Loucy (cell line): ENCODE measurements around the gene DUSP16.

Source experiments
- H2AFZ ChIP-seq: fragments of 200-600 bp; sonication (generic); 2 replicates; pipeline ENCODE4 v1.6.0; 2016; ENCODE audit warnings: antibody characterized with exemption, mild to moderate bottlenecking, low read length, moderate library complexity
- H3F3A ChIP-seq: fragments of 200-600 bp; 2 replicates; pipeline ENCODE4 v1.6.0; 2016; ENCODE audit warnings: antibody characterized with exemption, low read depth, mild to moderate bottlenecking
- H3K27me3 ChIP-seq: fragments of 200-600 bp; sonication (generic); 2 replicates; pipeline ENCODE4 v1.6.1; 2014; ENCODE audit warnings: low read length, mild to moderate bottlenecking; ENCODE audit not compliant: insufficient read depth, poor library complexity, severe bottlenecking
- H3K36me3 ChIP-seq: fragments of 200-600 bp; sonication (generic); 2 replicates; pipeline ENCODE4 v1.6.1; 2016; ENCODE audit warnings: low read length; ENCODE audit not compliant: insufficient read depth
- H3K4me1 ChIP-seq: fragments of 200-600 bp; sonication (generic); 2 replicates; pipeline ENCODE4 v1.5.1; 2014; ENCODE audit warnings: low read length, mild to moderate bottlenecking; ENCODE audit not compliant: insufficient read depth, poor library complexity, severe bottlenecking
- H3K4me2 ChIP-seq: fragments of 200-600 bp; sonication (generic); 2 replicates; pipeline ENCODE4 v1.6.0; 2014; ENCODE audit warnings: antibody characterized with exemption, low read length, low read depth, mild to moderate bottlenecking; ENCODE audit not compliant: poor library complexity, severe bottlenecking
- H3K4me3 ChIP-seq: fragments of 200-600 bp; sonication (generic); 2 replicates; pipeline ENCODE4 v1.5.1; 2014; ENCODE audit warnings: low read length, mild to moderate bottlenecking, mixed read lengths; ENCODE audit not compliant: poor library complexity, severe bottlenecking
- H3K79me2 ChIP-seq: fragments of 200-600 bp; sonication (generic); 2 replicates; pipeline ENCODE4 v1.6.1; 2014; ENCODE audit warnings: low read length; ENCODE audit not compliant: insufficient read depth
- H3K9ac ChIP-seq: fragments of 200-600 bp; sonication (generic); 2 replicates; pipeline ENCODE4 v1.6.0; 2014; ENCODE audit warnings: mild to moderate bottlenecking, low read depth, low read length, moderate library complexity; ENCODE audit not compliant: poor library complexity, severe bottlenecking
- H3K9me2 ChIP-seq: fragments of 200-600 bp; sonication (generic); replicated peaks from 2 replicates; pipeline ENCODE4 v1.6.1; 2016; ENCODE audit warnings: low read depth, low read length, mixed read lengths
- H3K9me3 ChIP-seq: fragments of 200-600 bp; sonication (generic); 2 replicates; pipeline ENCODE4 v1.6.1; 2014; ENCODE audit warnings: mild to moderate bottlenecking, antibody characterized with exemption, low read length, low read depth; ENCODE audit not compliant: insufficient read depth
- H4K20me1 ChIP-seq: fragments of 200-600 bp; sonication (generic); 2 replicates; pipeline ENCODE4 v1.6.0; 2014; ENCODE audit warnings: antibody characterized with exemption, low read length, mild to moderate bottlenecking; ENCODE audit not compliant: insufficient read depth, poor library complexity, severe bottlenecking
- EZH2phosphoT487 ChIP-seq: fragments of 200-600 bp; IDR thresholded peaks from 2 replicates; pipeline ENCODE4 v1.6.1; 2018; ENCODE audit warnings: antibody characterized with exemption, mild to moderate bottlenecking, moderate library complexity, borderline replicate concordance
- TF ChIP-seq, protein P1 (sequence below): fragments of 200-600 bp; sonication (generic); conservative IDR thresholded peaks from 2 replicates; pipeline ENCODE4 v1.5.1; 2014; ENCODE audit warnings: mild to moderate bottlenecking, antibody characterized with exemption, low read length

Gene DUSP16

GRCh38 chr12:12610711-12611110, 48.0 kb upstream of the DUSP16 start:
- H2AFZ ChIP-seq = no peak overlapping the region
- TF ChIP-seq, protein P1, sequence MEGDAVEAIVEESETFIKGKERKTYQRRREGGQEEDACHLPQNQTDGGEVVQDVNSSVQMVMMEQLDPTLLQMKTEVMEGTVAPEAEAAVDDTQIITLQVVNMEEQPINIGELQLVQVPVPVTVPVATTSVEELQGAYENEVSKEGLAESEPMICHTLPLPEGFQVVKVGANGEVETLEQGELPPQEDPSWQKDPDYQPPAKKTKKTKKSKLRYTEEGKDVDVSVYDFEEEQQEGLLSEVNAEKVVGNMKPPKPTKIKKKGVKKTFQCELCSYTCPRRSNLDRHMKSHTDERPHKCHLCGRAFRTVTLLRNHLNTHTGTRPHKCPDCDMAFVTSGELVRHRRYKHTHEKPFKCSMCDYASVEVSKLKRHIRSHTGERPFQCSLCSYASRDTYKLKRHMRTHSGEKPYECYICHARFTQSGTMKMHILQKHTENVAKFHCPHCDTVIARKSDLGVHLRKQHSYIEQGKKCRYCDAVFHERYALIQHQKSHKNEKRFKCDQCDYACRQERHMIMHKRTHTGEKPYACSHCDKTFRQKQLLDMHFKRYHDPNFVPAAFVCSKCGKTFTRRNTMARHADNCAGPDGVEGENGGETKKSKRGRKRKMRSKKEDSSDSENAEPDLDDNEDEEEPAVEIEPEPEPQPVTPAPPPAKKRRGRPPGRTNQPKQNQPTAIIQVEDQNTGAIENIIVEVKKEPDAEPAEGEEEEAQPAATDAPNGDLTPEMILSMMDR = no peak
- no peaks in the 10 kb centered on the region for H3F3A ChIP-seq
- H3K9me2 ChIP-seq = no peaks in the 10 kb centered on the region
- H3K79me2 ChIP-seq = no peaks in the 10 kb centered on the region
- no peaks in the 10 kb centered on the region for H3K27me3 ChIP-seq
- H3K4me1 ChIP-seq = peaks cover 10% of the 10 kb centered on the region
- no peaks in the 10 kb centered on the region for H4K20me1 ChIP-seq
- H3K4me3 ChIP-seq = peak overlapping the region; percentile 92
- H3K36me3 ChIP-seq = no peaks in the 10 kb centered on the region
- H3K4me2 ChIP-seq = peak overlapping the region; percentile 83
- H3K9me3 ChIP-seq = no peaks in the 10 kb centered on the region
- peak overlapping the region; percentile 85 for H3K9ac ChIP-seq

DNA sequence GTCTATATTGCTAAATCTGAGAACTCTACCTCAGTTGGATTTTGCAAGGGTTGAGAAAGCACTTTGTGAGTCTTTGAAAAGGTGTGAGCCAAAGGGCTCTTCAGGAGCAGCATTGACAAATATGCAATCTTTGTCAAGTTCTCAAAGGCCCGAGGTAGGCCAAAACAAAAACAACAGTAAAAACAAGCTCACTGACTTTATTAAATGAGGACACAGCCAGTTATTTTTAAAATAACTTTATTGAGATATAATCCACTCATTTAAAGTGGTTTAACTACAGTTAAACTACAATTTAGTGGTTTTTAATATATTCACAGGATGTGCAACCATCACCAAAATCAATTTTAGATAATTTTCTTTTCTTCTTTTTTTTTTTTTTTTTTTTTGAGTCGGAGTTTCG, 47.0 kb upstream of the DUSP16 start:
- TF ChIP-seq, protein P1 = no peak
- no peak for TF ChIP-seq EZH2phosphoT487
- Histone ChIP-seq H3K4me3 (no peak overlapping the region), H3K4me2 (no peak overlapping the region), H3K9me3 (no peaks in the 10 kb centered on the region), H3K9me2 (no peaks in the 10 kb centered on the region), H3K36me3 (no peaks in the 10 kb centered on the region), H3K9ac (no peak overlapping the region), H3K79me2 (no peaks in the 10 kb centered on the region), H2AFZ (no peak overlapping the region), H3K4me1 (peaks cover 10% of the 10 kb centered on the region), H3K27me3 (no peaks in the 10 kb centered on the region), H4K20me1 (no peaks in the 10 kb centered on the region), H3F3A (no peaks in the 10 kb centered on the region)

GRCh38 chr12:12608557-12608957, 45.9 kb upstream of the DUSP16 start:
- Histone ChIP-seq H3K27me3 (no peaks in the 10 kb centered on the region), H3K9ac (no peak overlapping the region), H3K79me2 (no peaks in the 10 kb centered on the region), H3K4me2 (no peak overlapping the region), H4K20me1 (no peaks in the 10 kb centered on the region), H3K9me2 (no peaks in the 10 kb centered on the region), H3K4me3 (no peak overlapping the region), H3F3A (no peaks in the 10 kb centered on the region), H3K36me3 (no peaks in the 10 kb centered on the region), H3K9me3 (no peaks in the 10 kb centered on the region), H2AFZ (no peak overlapping the region), H3K4me1 (peaks cover 8% of the 10 kb centered on the region)
- TF ChIP-seq EZH2phosphoT487 = no peak
- TF ChIP-seq, protein P1 = no peak
